Glutamatergic neuron (in vitro differentiated cells): ENCODE measurements around the gene PRAC1. TPM values are rescaled to one million over a fixed set of nuclear protein-coding genes. Genes with fewer than 3 reads are reported as not detected.

Experiments used
- DNase-seq: peaks from one replicate; pipeline ENCODE4 v3.0.0; 2022
- H3K27ac Mint-ChIP-seq: one replicate; pipeline ENCODE4 v1.8.0; 2020; ENCODE audit warnings: mild to moderate bottlenecking, mixed read lengths, inconsistent platforms; ENCODE audit not compliant: unreplicated experiment
- H3K27me3 Mint-ChIP-seq: one replicate; pipeline ENCODE4 v1.8.0; 2020; ENCODE audit warnings: mild to moderate bottlenecking, moderate library complexity, mixed read lengths, inconsistent platforms; ENCODE audit not compliant: unreplicated experiment
- H3K36me3 Mint-ChIP-seq: one replicate; pipeline ENCODE4 v1.8.0; 2020; ENCODE audit warnings: mild to moderate bottlenecking, mixed read lengths, inconsistent platforms; ENCODE audit not compliant: unreplicated experiment
- H3K4me1 Mint-ChIP-seq: one replicate; pipeline ENCODE4 v1.8.0; 2020; ENCODE audit warnings: mild to moderate bottlenecking, low read depth, mixed read lengths, inconsistent platforms; ENCODE audit not compliant: unreplicated experiment
- H3K4me3 Mint-ChIP-seq: one replicate; pipeline ENCODE4 v1.8.0; 2020; ENCODE audit warnings: mild to moderate bottlenecking, mixed read lengths, inconsistent platforms; ENCODE audit not compliant: unreplicated experiment
- H3K9me3 Mint-ChIP-seq: one replicate; pipeline ENCODE4 v1.8.0; 2020; ENCODE audit warnings: mild to moderate bottlenecking, moderate library complexity, mixed read lengths, inconsistent platforms; ENCODE audit not compliant: unreplicated experiment
- microRNA-seq: library from miRNA; unstranded; fragments of <30 nt; microRNA quantifications from one replicate; pipeline ENCODE4, GENCODE V29; 2020; ENCODE audit not compliant: unreplicated experiment
- total RNA-seq: library from RNA; stranded (reverse); fragmentation: NEBNext Ultra II Directional; extraction: Animal tissue kit (Norgen Biotek cat#: 25700); gene quantifications from one replicate; pipeline ENCODE4 v1.2.1, GENCODE V29; 2021; ENCODE audit not compliant: unreplicated experiment
- TF ChIP-seq, protein P1 (sequence below): fragments of 200-600 bp; sonication (generic); IDR thresholded peaks from one replicate; pipeline ENCODE4 v1.5.0; 2021; ENCODE audit not compliant: partially characterized antibody, unreplicated experiment

Gene PRAC1
- total RNA-seq, 1 donor from 2014 or later, result not detected

DNA sequence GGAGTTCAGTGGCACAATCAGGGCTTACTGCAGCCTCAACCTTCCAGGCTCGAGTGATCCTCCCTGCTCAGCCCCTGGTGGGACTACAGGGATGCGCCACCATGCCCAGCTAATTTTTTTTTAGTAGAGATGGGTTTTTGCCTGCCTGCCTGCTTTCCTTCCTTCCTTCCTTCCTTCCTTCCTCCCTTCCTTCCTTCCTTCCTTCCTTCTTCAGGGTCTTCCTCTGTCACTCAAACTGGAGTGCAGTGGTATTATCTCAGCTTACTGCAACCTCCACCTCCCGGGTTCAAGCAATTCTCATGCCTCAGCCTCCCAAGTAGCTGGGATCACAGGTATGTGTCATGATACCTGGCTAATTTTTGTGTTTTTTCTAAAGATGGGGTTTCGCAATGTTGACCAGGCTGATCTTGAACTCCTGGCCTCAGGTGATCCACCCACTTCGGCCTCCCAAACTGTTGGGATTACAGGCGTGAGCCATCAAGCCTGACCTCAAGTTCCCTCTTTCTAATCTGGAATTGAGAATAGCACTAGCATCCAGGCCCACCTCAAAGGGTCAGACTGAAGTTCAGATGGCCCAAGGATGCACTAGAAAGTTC lies 45.3 kb downstream of the PRAC1 start:
- Mint-ChIP-seq H3K9me3 (peaks cover 2% of the 10 kb centered on the region), H3K27me3 (peaks cover 9% of the 10 kb centered on the region), H3K36me3 (peaks cover 5% of the 10 kb centered on the region), H3K27ac (no peak overlapping the region), H3K4me1 (no peaks in the 10 kb centered on the region), H3K4me3 (no peak overlapping the region)
- no peak for DNase-seq
- TF ChIP-seq, protein P1, sequence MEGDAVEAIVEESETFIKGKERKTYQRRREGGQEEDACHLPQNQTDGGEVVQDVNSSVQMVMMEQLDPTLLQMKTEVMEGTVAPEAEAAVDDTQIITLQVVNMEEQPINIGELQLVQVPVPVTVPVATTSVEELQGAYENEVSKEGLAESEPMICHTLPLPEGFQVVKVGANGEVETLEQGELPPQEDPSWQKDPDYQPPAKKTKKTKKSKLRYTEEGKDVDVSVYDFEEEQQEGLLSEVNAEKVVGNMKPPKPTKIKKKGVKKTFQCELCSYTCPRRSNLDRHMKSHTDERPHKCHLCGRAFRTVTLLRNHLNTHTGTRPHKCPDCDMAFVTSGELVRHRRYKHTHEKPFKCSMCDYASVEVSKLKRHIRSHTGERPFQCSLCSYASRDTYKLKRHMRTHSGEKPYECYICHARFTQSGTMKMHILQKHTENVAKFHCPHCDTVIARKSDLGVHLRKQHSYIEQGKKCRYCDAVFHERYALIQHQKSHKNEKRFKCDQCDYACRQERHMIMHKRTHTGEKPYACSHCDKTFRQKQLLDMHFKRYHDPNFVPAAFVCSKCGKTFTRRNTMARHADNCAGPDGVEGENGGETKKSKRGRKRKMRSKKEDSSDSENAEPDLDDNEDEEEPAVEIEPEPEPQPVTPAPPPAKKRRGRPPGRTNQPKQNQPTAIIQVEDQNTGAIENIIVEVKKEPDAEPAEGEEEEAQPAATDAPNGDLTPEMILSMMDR, result no peak

DNA sequence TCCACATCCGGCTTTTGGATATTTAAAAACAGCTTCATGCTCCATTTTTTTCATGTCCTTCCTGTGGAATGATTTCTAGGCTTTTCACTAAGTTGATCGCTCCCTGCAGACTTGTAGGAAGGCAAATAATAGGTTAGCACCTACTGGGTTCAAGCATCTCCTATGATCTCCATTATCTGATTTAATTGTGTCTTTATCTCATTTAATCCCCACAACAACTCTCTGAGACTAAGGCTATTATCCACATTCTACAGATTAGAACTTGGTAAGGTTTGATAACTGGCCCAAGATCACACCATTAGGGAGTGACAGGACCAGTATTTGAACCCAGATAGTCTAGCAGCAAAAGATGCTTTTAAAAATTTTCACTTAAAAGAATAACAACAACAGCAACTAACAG lies 50.0 kb downstream of the PRAC1 start:
- no peaks in the 10 kb centered on the region for H3K4me1 Mint-ChIP-seq
- DNase-seq, result no peak
- no peak overlapping the region for H3K4me3 Mint-ChIP-seq
- TF ChIP-seq, protein P1, result no peak
- H3K36me3 Mint-ChIP-seq, result no peaks in the 10 kb centered on the region
- H3K27me3 Mint-ChIP-seq, result peaks cover 3% of the 10 kb centered on the region
- H3K9me3 Mint-ChIP-seq, result peaks cover 4% of the 10 kb centered on the region
- H3K27ac Mint-ChIP-seq, result no peak overlapping the region

Small RNA genes within 50 kb of the gene (microRNA-seq; reads per million reads assigned to microRNA genes)
- gene MIR3185, result not detected

Other genes starting within 250 kb of the PRAC1 start
- gene HOXB1, start 191.5 kb downstream of the PRAC1 start, total RNA-seq, result not detected
- 12.7 TPM for gene HOXB2, start 177.4 kb downstream of the PRAC1 start, total RNA-seq
- not detected for gene HOXB4, start 144.2 kb downstream of the PRAC1 start, total RNA-seq
- not detected for gene HOXB3, start 132.3 kb downstream of the PRAC1 start, total RNA-seq
- not detected for gene HOXB5, start 128.7 kb downstream of the PRAC1 start, total RNA-seq
- gene HOXB6, start 117.5 kb downstream of the PRAC1 start, total RNA-seq, result not detected
- 0.64 TPM for gene HOXB7, start 111.5 kb downstream of the PRAC1 start, total RNA-seq
- not detected for gene HOXB8, start 107.2 kb downstream of the PRAC1 start, total RNA-seq
- gene HOXB9, start 96.2 kb downstream of the PRAC1 start, total RNA-seq, result not detected
- not detected for gene PRAC2, start 667 bp upstream of the PRAC1 start, total RNA-seq
- gene HOXB13, start 6.2 kb upstream of the PRAC1 start, total RNA-seq, result 0.20 TPM
- gene TTLL6, start 94.7 kb upstream of the PRAC1 start, total RNA-seq, result 35.4 TPM
- gene CALCOCO2, start 108.5 kb upstream of the PRAC1 start, total RNA-seq, result 142 TPM
- gene ATP5MC1, start 170.3 kb upstream of the PRAC1 start, total RNA-seq, result 61.0 TPM
- gene UBE2Z, start 185.9 kb upstream of the PRAC1 start, total RNA-seq, result 76.5 TPM
- 143 TPM for gene SNF8, start 222.3 kb upstream of the PRAC1 start, total RNA-seq
- gene GIP, start 246.1 kb upstream of the PRAC1 start, total RNA-seq, result not detected